Measurements from ENCODE around the gene AFF3. TPM values are rescaled to one million over a fixed set of nuclear protein-coding genes. Genes with fewer than 3 reads are reported as not detected.
"Not testable (repeated sequence)": the region's sequence is repeated elsewhere in the genome, so short reads cannot be mapped to it uniquely, and the experiment has no call there.

Gene AFF3
- total RNA-seq, 1 donor from 2014 or later: not detected

DNA sequence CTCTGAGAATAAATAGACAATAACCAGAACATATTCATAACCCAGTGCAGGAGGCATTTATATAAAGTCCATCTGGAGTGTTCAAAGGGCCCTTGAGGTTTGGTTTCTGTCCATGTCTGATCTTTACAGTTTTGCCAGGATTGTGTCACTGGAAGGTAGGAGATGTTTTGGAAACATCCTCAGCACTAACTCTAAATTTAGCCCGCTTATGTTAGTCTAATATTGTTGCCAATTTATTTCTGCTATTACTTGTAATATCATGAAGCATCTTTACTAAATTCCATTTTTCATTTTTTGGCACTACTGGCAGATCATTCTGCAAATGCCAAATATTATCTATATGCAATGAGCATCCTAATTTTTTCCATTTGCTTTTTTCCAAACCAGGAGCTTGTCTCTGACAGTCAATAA is 630.2 kb downstream of the AFF3 start:
- DNase-seq: no peak

- DNase-seq: no peak
Observed at GRCh38 chr2:99509387-99509786, 633.0 kb downstream of the AFF3 start.

GRCh38 chr2:99507937-99508818 is 634.2 kb downstream of the AFF3 start:
- DNase-seq: no peak

DNA sequence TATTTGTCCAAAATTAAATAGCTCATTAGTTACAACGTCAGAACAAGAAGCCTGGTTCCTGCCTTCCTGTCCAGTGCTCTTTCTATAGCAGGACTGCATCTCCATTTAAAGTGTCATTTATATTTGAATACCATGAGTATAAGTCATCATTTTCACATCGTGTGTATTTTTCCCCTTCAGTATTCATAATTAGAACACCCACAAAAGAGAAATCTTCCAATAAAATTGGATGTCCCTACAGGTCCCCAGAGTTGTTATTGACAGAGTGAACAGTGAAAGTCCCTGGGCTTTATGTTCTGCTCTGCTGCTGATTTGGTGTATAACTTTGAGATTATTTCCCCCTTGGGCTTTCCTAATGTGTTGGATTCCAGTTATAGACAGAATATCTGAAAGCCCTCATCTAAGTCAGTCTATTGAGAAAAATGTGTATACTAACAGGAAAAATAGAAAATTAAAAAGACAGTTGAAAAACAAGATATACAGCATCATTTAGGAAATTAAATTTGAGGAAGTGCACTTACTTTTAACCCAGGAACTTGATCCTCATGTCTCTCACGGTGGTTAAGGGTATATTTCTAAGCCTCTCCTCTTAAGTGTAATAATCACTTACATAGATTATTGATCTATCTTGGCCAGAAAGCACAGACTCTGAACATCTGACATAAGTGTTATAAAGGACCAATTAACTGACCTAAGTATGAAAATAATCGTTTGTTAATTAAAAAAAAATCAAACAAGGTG is 637.4 kb downstream of the AFF3 start:
- DNase-seq: no peak

DNA sequence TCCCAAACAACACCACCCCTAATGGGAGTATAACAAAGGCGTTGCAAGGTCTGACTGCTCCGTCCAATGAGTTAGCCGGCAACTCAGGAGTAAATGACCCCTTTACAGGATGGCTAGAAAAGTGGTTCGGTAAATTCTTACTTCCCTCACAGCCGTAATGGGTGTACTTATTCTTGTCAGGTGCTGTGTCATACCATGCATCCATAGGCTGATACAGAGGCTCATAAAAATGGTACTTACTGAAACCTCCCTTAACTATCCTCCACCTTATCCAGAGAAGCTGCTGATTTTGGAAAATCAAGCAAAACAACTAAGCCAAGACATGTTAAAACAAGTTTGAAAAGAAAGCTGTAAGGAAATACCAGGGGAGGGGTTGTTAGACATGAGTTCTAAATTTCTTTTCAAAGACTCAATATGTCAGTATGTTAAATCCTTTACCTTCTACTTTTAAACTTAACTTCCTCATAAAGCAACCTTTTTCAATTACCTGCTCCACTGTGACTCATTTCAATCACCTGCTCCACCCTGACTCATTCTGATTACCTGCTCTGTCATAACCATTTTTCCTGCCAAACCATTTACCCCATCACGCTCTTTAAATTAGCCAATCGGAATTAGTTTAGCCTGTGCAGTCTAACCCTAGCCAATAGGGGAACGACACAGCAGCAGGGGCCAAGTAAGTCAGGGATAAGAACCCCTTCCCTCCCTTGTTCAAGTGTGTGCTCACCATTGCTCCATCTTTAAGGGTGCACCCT is 638.6 kb downstream of the AFF3 start:
- DNase-seq: not testable (repeated sequence)

DNA sequence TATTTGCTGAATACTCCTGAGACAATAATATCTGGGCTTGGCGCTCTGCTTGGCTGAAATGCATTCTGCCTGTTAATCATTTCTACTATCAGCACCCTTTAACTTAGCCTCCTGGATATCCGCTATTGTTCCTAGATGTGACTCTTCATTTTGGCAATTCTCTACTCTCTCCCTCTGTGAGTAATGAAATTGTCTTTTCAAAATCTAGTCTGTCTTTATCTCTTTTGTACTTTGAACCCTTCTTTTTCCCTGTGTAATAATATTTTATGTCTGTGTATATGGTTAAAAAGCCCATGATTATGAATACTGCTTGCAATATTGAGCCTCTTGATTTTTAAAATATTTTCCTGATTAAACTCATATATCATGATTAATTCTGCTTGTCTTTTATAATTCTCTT is 646.4 kb downstream of the AFF3 start:
- no peak for DNase-seq

Other genes starting within 250 kb of the AFF3 start
- under 0.01 TPM in 1 of 2 replicates, not detected in the other for gene LONRF2, start 179.9 kb upstream of the AFF3 start, total RNA-seq